Suprapubic skin (tissue), 4 donors: Measurements from ENCODE around the gene RHBDL3. TPM values are rescaled to one million over a fixed set of nuclear protein-coding genes. Genes with fewer than 3 reads are reported as not detected.

Experiments
- DNase-seq, 2 donors: peaks; one replicate each; pipeline ENCODE4 v3.0.0-alpha.2; 2019; ENCODE audit warnings: low spot score in 2 of 2
- H3K27ac ChIP-seq: fragments of 200-600 bp; sonication (generic); one replicate; pipeline ENCODE4 v1.5.1; 2019
- H3K27me3 ChIP-seq: fragments of 200-600 bp; sonication (generic); one replicate; pipeline ENCODE4 v1.5.1; 2019
- H3K36me3 ChIP-seq: fragments of 200-600 bp; sonication (generic); one replicate; pipeline ENCODE4 v1.5.1; 2019
- H3K4me1 ChIP-seq: fragments of 200-600 bp; sonication (generic); one replicate; pipeline ENCODE4 v1.5.1; 2019
- H3K4me3 ChIP-seq: fragments of 200-600 bp; sonication (generic); one replicate; pipeline ENCODE4 v1.5.1; 2019; ENCODE audit warnings: mild to moderate bottlenecking
- H3K9me3 ChIP-seq: fragments of 200-600 bp; sonication (generic); one replicate; pipeline ENCODE4 v1.5.1; 2019
- CTCF ChIP-seq, 2 donors: fragments of 200-600 bp in 1 of 2; fragments of 450-650 bp in 1 of 2; sonication (generic) in 1 of 2; IDR thresholded peaks; one replicate each; pipeline ENCODE4 v1.5.1; 2016 to 2019; ENCODE audit warnings: antibody characterized with exemption in 2 of 2, mild to moderate bottlenecking in 1 of 2, moderate library complexity in 1 of 2
- EP300 ChIP-seq: sonication (generic); formaldehyde crosslinking; IDR thresholded peaks from one replicate; pipeline ENCODE4 v1.6.1; 2017; ENCODE audit warnings: antibody characterized with exemption
- POLR2A ChIP-seq, 2 donors: fragments of 450-650 bp; IDR thresholded peaks; one replicate each; pipeline ENCODE4 v1.6.1; 2017; ENCODE audit warnings: antibody characterized with exemption in 2 of 2, mild to moderate bottlenecking in 2 of 2, moderate library complexity in 2 of 2
- POLR2AphosphoS5 ChIP-seq, 3 donors: sonication (generic); formaldehyde crosslinking; IDR thresholded peaks; one replicate each; pipeline ENCODE4 v1.6.1; 2017; ENCODE audit warnings: antibody characterized with exemption in 3 of 3
- WGBS: methylation state at CpG from one replicate; pipeline ENCODE4 v1.1.5; 2018; 5-methylcytosine and 5-hydroxymethylcytosine counted together
- total RNA-seq, 4 donors: library from RNA; depleted of rRNA; stranded (reverse); fragments of >200 nt; gene quantifications; one replicate each; pipeline ENCODE4 v1.1.0, GENCODE V29; 2016

The RHBDL3 gene
- 1 to 10 TPM in 1 of 4 donors, under 1 TPM in 2, not detected in 1; 0.31 to 1.7 (median 0.34) TPM for total RNA-seq

GRCh38 chr17:32265192-32265923 lies at the start of gene RHBDL3:
Gene RHBDL3, plus strand, starts transcription at chr17:32265832. Its CDS starts 358 bp downstream, at chr17:32266190.
- TF ChIP-seq POLR2AphosphoS5 (IDR thresholded peaks at IDR 0.05) (no peak), CTCF (IDR thresholded peaks at IDR 0.05) (no peak), POLR2A (IDR thresholded peaks at IDR 0.05) (no peak), EP300 (no peak)
- Histone ChIP-seq H3K27me3 (peaks cover 46% of the 10 kb centered on the region), H3K4me3 (peak within 1 kb of the TSS; percentile 81), H3K27ac (no peak within 1 kb of the TSS), H3K9me3 (no peaks in the 10 kb centered on the region), H3K4me1 (peaks cover 29% of the 10 kb centered on the region), H3K36me3 (no peaks in the 10 kb centered on the region)
- 11% methylated on average over 3 of the region's 68 CpGs for WGBS
- no peak for DNase-seq

- 85% methylated on average over 3 of the region's 3 CpGs for WGBS
- Histone ChIP-seq H3K36me3 (peaks cover 29% of the 10 kb centered on the region), H3K9me3 (no peaks in the 10 kb centered on the region)
These were observed 43.0 kb upstream of the RHBDL3 start for GRCh38 chr17:32222621-32223020.

GRCh38 chr17:32223703-32224102 lies 41.9 kb upstream of the RHBDL3 start:
- no peaks in the 10 kb centered on the region for H3K4me1 ChIP-seq
- WGBS, result 87% methylated on average over 3 of the region's 3 CpGs
- no peaks in the 10 kb centered on the region for H3K9me3 ChIP-seq
- H3K27ac ChIP-seq, result no peak overlapping the region
- H3K36me3 ChIP-seq, result peaks cover 31% of the 10 kb centered on the region
- TF ChIP-seq CTCF (IDR thresholded peaks at IDR 0.05) (no peak), POLR2A (IDR thresholded peaks at IDR 0.05) (no peak), EP300 (no peak), POLR2AphosphoS5 (IDR thresholded peaks at IDR 0.05) (no peak)
- no peak overlapping the region for H3K4me3 ChIP-seq
- no peak for DNase-seq
- no peaks in the 10 kb centered on the region for H3K27me3 ChIP-seq

More at GRCh38 chr17:32222621-32223020, 43.0 kb upstream of the RHBDL3 start:
- no peaks in the 10 kb centered on the region for H3K4me1 ChIP-seq
- no peak overlapping the region for H3K4me3 ChIP-seq
- H3K27me3 ChIP-seq, result no peaks in the 10 kb centered on the region
- H3K27ac ChIP-seq, result no peak overlapping the region
- TF ChIP-seq POLR2A (IDR thresholded peaks at IDR 0.05), result no peak
- TF ChIP-seq CTCF (IDR thresholded peaks at IDR 0.05), result no peak
- DNase-seq, result no peak

- peaks cover 31% of the 10 kb centered on the region for H3K36me3 ChIP-seq
- no peak for DNase-seq
- no peaks in the 10 kb centered on the region for H3K4me1 ChIP-seq
- 96% methylated on average over 3 of the region's 3 CpGs for WGBS
- H3K4me3 ChIP-seq, result no peak overlapping the region
- H3K27ac ChIP-seq, result no peak overlapping the region
- TF ChIP-seq CTCF (IDR thresholded peaks at IDR 0.05), result no peak
- TF ChIP-seq POLR2A (IDR thresholded peaks at IDR 0.05), result no peak
- no peak for TF ChIP-seq EP300
- TF ChIP-seq POLR2AphosphoS5 (IDR thresholded peaks at IDR 0.05), result no peak
- H3K9me3 ChIP-seq, result no peaks in the 10 kb centered on the region
- no peaks in the 10 kb centered on the region for H3K27me3 ChIP-seq
These were observed 38.7 kb upstream of the RHBDL3 start for GRCh38 chr17:32226886-32227285.

GRCh38 chr17:32227910-32228309 lies 37.7 kb upstream of the RHBDL3 start:
- no peak for DNase-seq
- Histone ChIP-seq H3K4me1 (no peaks in the 10 kb centered on the region), H3K4me3 (no peak overlapping the region), H3K36me3 (peaks cover 27% of the 10 kb centered on the region), H3K27ac (no peak overlapping the region), H3K9me3 (no peaks in the 10 kb centered on the region), H3K27me3 (no peaks in the 10 kb centered on the region)
- TF ChIP-seq POLR2AphosphoS5 (IDR thresholded peaks at IDR 0.05) (no peak), POLR2A (IDR thresholded peaks at IDR 0.05) (no peak)
- WGBS, result 68% methylated on average over 9 of the region's 9 CpGs
